HL-60 (cell line): ENCODE results near the gene MALAT1.

Experiments
- DNase-seq, 2 experiments: peaks; one replicate each; pipeline ENCODE4 v3.0.0-alpha.2; 2010 to 2020; ENCODE audit warnings: low read depth in 1 of 2, low spot score in 1 of 2
- H3K27ac ChIP-seq: fragments of 250-450 bp; sonication (Bioruptor Pico); replicated peaks from 2 replicates; pipeline ENCODE4 v1.5.1; 2020; ENCODE audit warnings: mild to moderate bottlenecking, moderate library complexity
- H3K27me3 ChIP-seq: fragments of 250-450 bp; sonication (Bioruptor Pico); 2 replicates; pipeline ENCODE4 v1.5.1; 2021; ENCODE audit warnings: mild to moderate bottlenecking, moderate library complexity; ENCODE audit not compliant: insufficient read depth, poor library complexity, severe bottlenecking
- H3K4me3 ChIP-seq: replicated peaks from 2 replicates; pipeline ENCODE4 v1.5.1; 2011; ENCODE audit warnings: mild to moderate bottlenecking, control low read depth, low read length; ENCODE audit not compliant: insufficient read depth
- CTCF ChIP-seq: IDR thresholded peaks from one replicate; pipeline ENCODE4 v1.5.1; 2011; ENCODE audit warnings: low read length, control low read depth, inconsistent platforms; ENCODE audit not compliant: insufficient read depth
- GABPA ChIP-seq: IDR thresholded peaks from 2 replicates; pipeline ENCODE4 v1.6.1; 2012; ENCODE audit warnings: low read depth
- POLR2AphosphoS5 ChIP-seq: IDR thresholded peaks from 2 replicates; pipeline ENCODE4 v1.6.1; 2012; ENCODE audit warnings: low read depth
- REST ChIP-seq: IDR thresholded peaks from 2 replicates; pipeline ENCODE4 v1.6.1; 2012; ENCODE audit warnings: low read depth; ENCODE audit not compliant: insufficient replicate concordance
- SPI1 ChIP-seq: IDR thresholded peaks from 2 replicates; pipeline ENCODE4 v1.6.1; 2012; ENCODE audit warnings: low read depth, mild to moderate bottlenecking, borderline replicate concordance

MALAT1 gene

GRCh38 chr11:65479184-65480145 lies 19.4 kb upstream of the MALAT1 start:
- H3K27me3 ChIP-seq: no peaks in the 10 kb centered on the region
- no peak overlapping the region for H3K4me3 ChIP-seq
- TF ChIP-seq GABPA: no peak
- TF ChIP-seq CTCF: no peak
- TF ChIP-seq SPI1: no peak
- no peak for TF ChIP-seq POLR2AphosphoS5
- no peak for TF ChIP-seq REST
- 0 out of 2 replicates have a peak overlapping the region, but pooled peaks have one; percentile 16 for H3K27ac ChIP-seq
- no peak for DNase-seq

GRCh38 chr11:65482306-65482850 lies 16.5 kb upstream of the MALAT1 start:
- no peak for DNase-seq
- H3K4me3 ChIP-seq: no peak overlapping the region
- no peaks in the 10 kb centered on the region for H3K27me3 ChIP-seq
- TF ChIP-seq SPI1: 0 out of 2 replicates have a peak, but pooled peaks have one; percentile 12
- no peak for TF ChIP-seq POLR2AphosphoS5
- no peak overlapping the region for H3K27ac ChIP-seq

GRCh38 chr11:65485920-65486219 lies 13.0 kb upstream of the MALAT1 start:
- no peak overlapping the region for H3K4me3 ChIP-seq
- no peaks in the 10 kb centered on the region for H3K27me3 ChIP-seq
- H3K27ac ChIP-seq: no peak overlapping the region
- no peak for DNase-seq
- TF ChIP-seq GABPA: no peak
- no peak for TF ChIP-seq SPI1
- TF ChIP-seq POLR2AphosphoS5: no peak
- no peak for TF ChIP-seq REST
- no peak for TF ChIP-seq CTCF
